Neural cell (in vitro differentiated cells): ENCODE data around the gene LAG3. TPM values are rescaled to one million over a fixed set of nuclear protein-coding genes. Genes with fewer than 3 reads are reported as not detected.
A peak's percentile ranks its signal among the peaks of the same experiment; 100 is the strongest.

Experiments used
- H2AFZ ChIP-seq: fragments of 200-600, 300-800 bp; sonication (generic), shearing (Covaris generic); 2 replicates; pipeline ENCODE4 v1.6.0; 2014; ENCODE audit warnings: low read depth, mild to moderate bottlenecking, antibody characterized with exemption, low read length, moderate library complexity
- H3F3A ChIP-seq: fragments of 200-600 bp; shearing (Covaris generic); 2 replicates; pipeline ENCODE4 v1.6.1; 2016; ENCODE audit warnings: mild to moderate bottlenecking, moderate library complexity, mixed read lengths, antibody characterized with exemption, low read length; ENCODE audit not compliant: insufficient read depth, poor library complexity, severe bottlenecking
- H3K27ac ChIP-seq: fragments of 200-600, 300-800 bp; sonication (generic), shearing (Covaris generic); 2 replicates; pipeline ENCODE4 v1.5.1; 2014; ENCODE audit warnings: mild to moderate bottlenecking, low read length, moderate library complexity
- H3K27me3 ChIP-seq: fragments of 300-800, 200-600 bp; sonication (generic), shearing (Covaris generic); 2 replicates; pipeline ENCODE4 v1.6.0; 2014; ENCODE audit warnings: mild to moderate bottlenecking, low read depth, low read length, moderate library complexity; ENCODE audit not compliant: insufficient read depth
- H3K36me3 ChIP-seq: fragments of 300-800, 200-600 bp; sonication (generic), shearing (Covaris generic); 2 replicates; pipeline ENCODE4 v1.5.1; 2014; ENCODE audit warnings: mild to moderate bottlenecking, antibody characterized with exemption, low read length, moderate library complexity; ENCODE audit not compliant: insufficient read depth
- H3K4me2 ChIP-seq: fragments of 300-800, 200-600 bp; sonication (generic), shearing (Covaris generic); 2 replicates; pipeline ENCODE4 v1.6.0; 2014; ENCODE audit warnings: mild to moderate bottlenecking, low read length
- H3K4me3 ChIP-seq: fragments of 300-800, 200-600 bp; sonication (generic), shearing (Covaris generic); 2 replicates; pipeline ENCODE4 v1.5.1; 2014; ENCODE audit warnings: mild to moderate bottlenecking, low read length, moderate library complexity
- H3K79me2 ChIP-seq: fragments of 200-600 bp; shearing (Covaris generic); replicated peaks from 2 replicates; pipeline ENCODE4 v1.6.0; 2014; ENCODE audit warnings: mild to moderate bottlenecking, low read length, moderate library complexity; ENCODE audit not compliant: insufficient read depth
- H3K9ac ChIP-seq: fragments of 300-800, 200-600 bp; sonication (generic), shearing (Covaris generic); 2 replicates; pipeline ENCODE4 v1.6.1; 2016; ENCODE audit warnings: mild to moderate bottlenecking, low read length, mixed read lengths
- H3K9me2 ChIP-seq: fragments of 200-600 bp; shearing (Covaris generic); 2 replicates; pipeline ENCODE4 v1.6.1; 2016; ENCODE audit warnings: mild to moderate bottlenecking, low read length, mixed read lengths; ENCODE audit not compliant: insufficient read depth
- H3K9me3 ChIP-seq: fragments of 200-600, 300-800 bp; sonication (generic), shearing (Covaris generic); 2 replicates; pipeline ENCODE4 v1.6.1; 2016; ENCODE audit warnings: mild to moderate bottlenecking, mixed run types, low read length, moderate library complexity, mixed read lengths
- H4K20me1 ChIP-seq: fragments of 200-600 bp; shearing (Covaris generic); 2 replicates; pipeline ENCODE4 v1.6.1; 2016; ENCODE audit warnings: mild to moderate bottlenecking, mixed run types; ENCODE audit not compliant: insufficient read depth
- EP300 ChIP-seq: fragments of 450-650 bp; conservative IDR thresholded peaks from 2 replicates; pipeline ENCODE4 v1.6.1; 2014; ENCODE audit warnings: antibody characterized with exemption, mild to moderate bottlenecking, moderate library complexity; ENCODE audit not compliant: poor library complexity, severe bottlenecking
- EZH2 ChIP-seq: fragments of 200-600, 300-800 bp; shearing (Covaris generic), sonication (generic); IDR thresholded peaks from 2 replicates; pipeline ENCODE4 v1.6.1; 2014; ENCODE audit warnings: antibody characterized with exemption, low read length, borderline replicate concordance, mild to moderate bottlenecking; ENCODE audit not compliant: insufficient read depth, poor library complexity, severe bottlenecking
- MXI1 ChIP-seq: fragments of 450-650 bp; conservative IDR thresholded peaks from 2 replicates; pipeline ENCODE4 v1.6.1; 2014; ENCODE audit warnings: antibody characterized with exemption, mild to moderate bottlenecking; ENCODE audit not compliant: poor library complexity, severe bottlenecking
- POLR2AphosphoS5 ChIP-seq: IDR thresholded peaks from 2 replicates; pipeline ENCODE4 v1.6.1; 2012
- RAD21 ChIP-seq: fragments of 450-650 bp; conservative IDR thresholded peaks from 2 replicates; pipeline ENCODE4 v1.6.1; 2014; ENCODE audit warnings: antibody characterized with exemption, mild to moderate bottlenecking, moderate library complexity
- SMC3 ChIP-seq: fragments of 450-650 bp; conservative IDR thresholded peaks from 2 replicates; pipeline ENCODE4 v1.6.1; 2014; ENCODE audit warnings: antibody characterized with exemption, mild to moderate bottlenecking, moderate library complexity; ENCODE audit not compliant: poor library complexity
- TAF1 ChIP-seq: IDR thresholded peaks from 2 replicates; pipeline ENCODE4 v1.6.1; 2012; ENCODE audit warnings: low read depth
- polyA plus RNA-seq: library from polyadenylated mRNA; depleted of rRNA; stranded (reverse); fragments of >200 nt; gene quantifications from 2 replicates; pipeline ENCODE4 v1.2.3, GENCODE V29; 2014
- TF ChIP-seq, protein P1 (sequence below): fragments of 450-650 bp; IDR thresholded peaks from 2 replicates; pipeline ENCODE4 v1.5.1; 2014; ENCODE audit warnings: antibody characterized with exemption, mild to moderate bottlenecking, moderate library complexity; ENCODE audit not compliant: poor library complexity, severe bottlenecking
- TF ChIP-seq, protein P2 (sequence below): IDR thresholded peaks from 2 replicates; pipeline ENCODE4 v1.6.1; 2012; ENCODE audit warnings: borderline replicate concordance

Gene LAG3
- polyA plus RNA-seq, 1 donor from 2014 or later: 1.4 TPM

DNA sequence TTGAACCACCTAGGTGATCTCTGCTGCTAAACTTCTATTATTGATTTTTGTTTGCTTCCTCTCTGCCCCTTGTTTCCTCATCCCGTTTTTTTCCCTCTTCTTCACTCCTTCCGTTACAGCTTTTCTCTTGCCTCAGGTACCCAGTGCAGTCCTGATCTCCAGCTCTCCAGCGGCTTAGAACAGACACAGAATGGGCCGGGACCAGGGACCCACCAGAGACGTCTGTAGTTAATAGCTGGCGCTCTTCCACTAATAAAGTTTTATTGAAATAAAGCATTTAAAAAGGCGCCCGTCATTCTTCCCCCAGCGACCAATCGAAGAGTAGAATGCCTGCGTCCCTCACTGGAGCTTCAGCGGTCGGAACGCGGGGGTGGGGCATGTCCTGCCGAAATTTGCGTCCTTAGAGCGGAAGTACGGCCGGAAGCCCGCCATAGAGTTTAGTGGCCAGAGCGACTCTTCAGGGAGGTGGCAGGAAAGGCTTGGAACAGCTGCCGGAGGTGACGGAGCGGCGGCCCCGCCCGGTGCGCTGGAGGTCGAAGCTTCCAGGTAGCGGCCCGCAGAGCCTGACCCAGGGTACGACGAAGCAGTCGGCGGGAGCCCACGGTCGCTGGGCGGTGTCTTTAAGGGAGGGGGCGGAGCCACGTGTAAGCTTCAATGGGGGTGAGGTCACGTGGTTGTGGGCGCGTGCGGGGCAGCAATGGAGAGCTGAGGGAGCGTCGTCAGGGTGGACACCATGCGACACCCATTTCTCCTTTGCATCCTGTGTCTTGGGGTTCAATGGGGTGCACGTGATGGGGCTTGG lies 48.5 kb upstream of the LAG3 start, which contains the start of gene COPS7A:
Gene COPS7A (plus strand): TSS at position 440 of the 802 bp plus-strand sequence. CDS start 611 bp downstream, outside the sequence.
- H3K4me2 ChIP-seq: peak within 1 kb of the TSS; percentile 79
- peaks cover 4% of the 10 kb centered on the region for H3F3A ChIP-seq
- no peaks in the 10 kb centered on the region for H3K79me2 ChIP-seq
- no peaks in the 10 kb centered on the region for H4K20me1 ChIP-seq
- TF ChIP-seq, protein P1, sequence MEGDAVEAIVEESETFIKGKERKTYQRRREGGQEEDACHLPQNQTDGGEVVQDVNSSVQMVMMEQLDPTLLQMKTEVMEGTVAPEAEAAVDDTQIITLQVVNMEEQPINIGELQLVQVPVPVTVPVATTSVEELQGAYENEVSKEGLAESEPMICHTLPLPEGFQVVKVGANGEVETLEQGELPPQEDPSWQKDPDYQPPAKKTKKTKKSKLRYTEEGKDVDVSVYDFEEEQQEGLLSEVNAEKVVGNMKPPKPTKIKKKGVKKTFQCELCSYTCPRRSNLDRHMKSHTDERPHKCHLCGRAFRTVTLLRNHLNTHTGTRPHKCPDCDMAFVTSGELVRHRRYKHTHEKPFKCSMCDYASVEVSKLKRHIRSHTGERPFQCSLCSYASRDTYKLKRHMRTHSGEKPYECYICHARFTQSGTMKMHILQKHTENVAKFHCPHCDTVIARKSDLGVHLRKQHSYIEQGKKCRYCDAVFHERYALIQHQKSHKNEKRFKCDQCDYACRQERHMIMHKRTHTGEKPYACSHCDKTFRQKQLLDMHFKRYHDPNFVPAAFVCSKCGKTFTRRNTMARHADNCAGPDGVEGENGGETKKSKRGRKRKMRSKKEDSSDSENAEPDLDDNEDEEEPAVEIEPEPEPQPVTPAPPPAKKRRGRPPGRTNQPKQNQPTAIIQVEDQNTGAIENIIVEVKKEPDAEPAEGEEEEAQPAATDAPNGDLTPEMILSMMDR: peak; percentile 11
- peak; percentile 39 for TF ChIP-seq SMC3
- TF ChIP-seq, protein P2, sequence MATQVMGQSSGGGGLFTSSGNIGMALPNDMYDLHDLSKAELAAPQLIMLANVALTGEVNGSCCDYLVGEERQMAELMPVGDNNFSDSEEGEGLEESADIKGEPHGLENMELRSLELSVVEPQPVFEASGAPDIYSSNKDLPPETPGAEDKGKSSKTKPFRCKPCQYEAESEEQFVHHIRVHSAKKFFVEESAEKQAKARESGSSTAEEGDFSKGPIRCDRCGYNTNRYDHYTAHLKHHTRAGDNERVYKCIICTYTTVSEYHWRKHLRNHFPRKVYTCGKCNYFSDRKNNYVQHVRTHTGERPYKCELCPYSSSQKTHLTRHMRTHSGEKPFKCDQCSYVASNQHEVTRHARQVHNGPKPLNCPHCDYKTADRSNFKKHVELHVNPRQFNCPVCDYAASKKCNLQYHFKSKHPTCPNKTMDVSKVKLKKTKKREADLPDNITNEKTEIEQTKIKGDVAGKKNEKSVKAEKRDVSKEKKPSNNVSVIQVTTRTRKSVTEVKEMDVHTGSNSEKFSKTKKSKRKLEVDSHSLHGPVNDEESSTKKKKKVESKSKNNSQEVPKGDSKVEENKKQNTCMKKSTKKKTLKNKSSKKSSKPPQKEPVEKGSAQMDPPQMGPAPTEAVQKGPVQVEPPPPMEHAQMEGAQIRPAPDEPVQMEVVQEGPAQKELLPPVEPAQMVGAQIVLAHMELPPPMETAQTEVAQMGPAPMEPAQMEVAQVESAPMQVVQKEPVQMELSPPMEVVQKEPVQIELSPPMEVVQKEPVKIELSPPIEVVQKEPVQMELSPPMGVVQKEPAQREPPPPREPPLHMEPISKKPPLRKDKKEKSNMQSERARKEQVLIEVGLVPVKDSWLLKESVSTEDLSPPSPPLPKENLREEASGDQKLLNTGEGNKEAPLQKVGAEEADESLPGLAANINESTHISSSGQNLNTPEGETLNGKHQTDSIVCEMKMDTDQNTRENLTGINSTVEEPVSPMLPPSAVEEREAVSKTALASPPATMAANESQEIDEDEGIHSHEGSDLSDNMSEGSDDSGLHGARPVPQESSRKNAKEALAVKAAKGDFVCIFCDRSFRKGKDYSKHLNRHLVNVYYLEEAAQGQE: no peak
- no peak for TF ChIP-seq EZH2
- TF ChIP-seq RAD21: no peak
- peak; percentile 85 for TF ChIP-seq POLR2AphosphoS5
- TF ChIP-seq EP300: peak; percentile 57
- peak; percentile 95 for TF ChIP-seq MXI1
- no peak for TF ChIP-seq TAF1
- H3K9me3 ChIP-seq: no peaks in the 10 kb centered on the region
- peak within 1 kb of the TSS; percentile 87 for H3K27ac ChIP-seq
- H3K4me3 ChIP-seq: peak within 1 kb of the TSS; percentile 69
- no peaks in the 10 kb centered on the region for H3K36me3 ChIP-seq
- peak within 1 kb of the TSS; percentile 100 for H2AFZ ChIP-seq
- peak within 1 kb of the TSS; percentile 71 for H3K9ac ChIP-seq
- H3K27me3 ChIP-seq: no peaks in the 10 kb centered on the region
- no peaks in the 10 kb centered on the region for H3K9me2 ChIP-seq

DNA sequence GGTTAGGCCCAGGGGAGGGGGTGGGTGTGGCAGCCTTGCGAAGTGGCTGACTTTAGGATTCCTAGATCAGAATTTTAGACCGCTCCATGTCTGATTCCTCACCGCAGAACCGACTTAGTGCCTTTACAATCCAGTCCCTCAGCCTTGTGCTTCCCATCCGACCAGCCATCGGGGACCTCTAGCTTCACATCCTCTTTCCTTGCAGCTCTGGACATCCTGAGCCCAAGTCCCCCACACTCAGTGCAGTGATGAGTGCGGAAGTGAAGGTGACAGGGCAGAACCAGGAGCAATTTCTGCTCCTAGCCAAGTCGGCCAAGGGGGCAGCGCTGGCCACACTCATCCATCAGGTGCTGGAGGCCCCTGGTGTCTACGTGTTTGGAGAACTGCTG lies 47.9 kb upstream of the LAG3 start:
- Histone ChIP-seq H3K36me3 (no peaks in the 10 kb centered on the region), H4K20me1 (no peaks in the 10 kb centered on the region), H3K9me3 (no peaks in the 10 kb centered on the region), H3K4me2 (peak overlapping the region; percentile 65), H3K79me2 (no peaks in the 10 kb centered on the region), H3K9me2 (no peaks in the 10 kb centered on the region), H3F3A (peaks cover 4% of the 10 kb centered on the region), H3K4me3 (peak overlapping the region; percentile 69), H3K27ac (peak overlapping the region; percentile 87), H3K27me3 (no peaks in the 10 kb centered on the region), H2AFZ (peak overlapping the region; percentile 100), H3K9ac (peak overlapping the region; percentile 71)
- no peak for TF ChIP-seq EP300
- TF ChIP-seq SMC3: no peak
- TF ChIP-seq, protein P1: no peak
- no peak for TF ChIP-seq POLR2AphosphoS5
- peak; percentile 10 for TF ChIP-seq MXI1
